ENCODE results near the gene TSEN54. TPM values are rescaled to one million over a fixed set of nuclear protein-coding genes. Genes with fewer than 3 reads are reported as not detected.
"Not testable (repeated sequence)": the region's sequence is repeated elsewhere in the genome, so short reads cannot be mapped to it uniquely, and the experiment has no call there.

Gene TSEN54
- polyA plus RNA-seq, 1 of the 3 experiments (the other 2 are of a cell fraction), result 29.8 TPM

DNA sequence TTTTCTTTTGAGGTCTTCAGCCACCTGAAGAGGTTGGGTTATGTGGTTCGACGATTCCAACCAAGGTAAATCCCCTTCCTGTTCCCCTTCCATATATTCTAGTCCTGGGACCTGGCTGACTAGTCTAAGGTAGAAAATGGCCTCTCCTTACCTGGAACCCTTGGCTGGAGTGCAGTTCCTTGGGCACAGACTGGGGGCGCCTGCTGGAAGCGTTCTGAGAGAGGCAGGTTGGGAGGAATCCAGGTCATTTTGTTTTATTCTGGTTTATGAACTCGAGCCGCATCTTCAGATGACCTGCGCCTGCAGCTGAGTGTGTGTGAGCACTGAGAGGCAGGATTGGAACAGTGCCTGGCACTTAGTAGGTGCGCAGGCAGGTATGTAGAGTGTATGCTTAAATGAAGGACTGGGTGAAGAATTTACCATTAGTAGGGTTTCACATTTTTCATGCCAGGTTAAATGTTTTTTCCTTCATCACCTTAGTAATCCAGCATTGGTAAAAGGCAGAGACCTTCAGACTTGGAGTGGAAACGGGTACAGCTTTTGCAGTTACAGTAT lies 2.7 kb downstream of the TSEN54 start:
- H3K36me3 ChIP-seq (replicated peaks in 1 of 2; ENCODE audit: control insufficient read depth in 1 of 2, insufficient read depth in 2 of 2, low read length in 1 of 2), result peaks cover 13 to 19% of the 10 kb centered on the region in 2 experiments
- H3K4me1 ChIP-seq (ENCODE audit: control insufficient read depth in 1 of 2, insufficient read depth in 2 of 2, low read depth in 1 of 2, low read length in 1 of 2), result peaks cover 0 to 18% of the 10 kb centered on the region in 2 experiments; a peak in 1 of 4 replicates
- no peak overlapping the region for H3K4me3 ChIP-seq (ENCODE audit: low read depth in 2 of 2, low read length in 1 of 2)
- H3K9me3 ChIP-seq, result no peaks in the 10 kb centered on the region
- ChIA-PET POLR2A (no interaction called here), CTCF (interaction anchor here (0.7 to 4.2 kb wide), 13 partner anchors 16 to 774 kb away, joined by 3 to 37 read pairs (median 3); partner anchors contain the start of genes MIF4GD and SMIM5)
- peaks cover 11% of the 10 kb centered on the region for H4K20me1 ChIP-seq (ENCODE audit: insufficient read depth)
- no peak for DNase-seq
- no peak overlapping the region for H3K27ac ChIP-seq (ENCODE audit: low read depth in 2 of 2, low read length in 1 of 2)
- no peaks in the 10 kb centered on the region for H3K9me2 ChIP-seq
- no peaks in the 10 kb centered on the region for H3K27me3 ChIP-seq (ENCODE audit: insufficient read depth)
- no peak overlapping the region for H2AFZ ChIP-seq (ENCODE audit: low read depth)
- no peak overlapping the region for H3K9ac ChIP-seq
- H3F3A ChIP-seq (replicated peaks; ENCODE audit: insufficient read depth), result peaks cover 7% of the 10 kb centered on the region
- no peak for TF ChIP-seq ZBTB33 (IDR thresholded peaks at IDR 0.05; ENCODE audit: borderline replicate concordance, low read depth)
- no peak for TF ChIP-seq RCOR1 (IDR thresholded peaks at IDR 0.05; ENCODE audit: low read length)
- TF ChIP-seq CHD2 (IDR thresholded peaks at IDR 0.05; ENCODE audit: low read length, partially characterized antibody), result no peak
- no peak for TF ChIP-seq GABPA (IDR thresholded peaks at IDR 0.05; ENCODE audit: low read depth)
- no peak for TF ChIP-seq IRF3 (IDR thresholded peaks at IDR 0.05; ENCODE audit: low read depth, low read length)
- no peak for TF ChIP-seq RXRA (IDR thresholded peaks at IDR 0.05; ENCODE audit: borderline replicate concordance, low read depth)
- no peak for TF ChIP-seq REST (IDR thresholded peaks at IDR 0.05; ENCODE audit: low read depth, low read length)
- TF ChIP-seq SIN3A (IDR thresholded peaks at IDR 0.05; ENCODE audit: borderline replicate concordance, low read depth, low read length), result no peak
- TF ChIP-seq POLR2AphosphoS5 (IDR thresholded peaks at IDR 0.05; ENCODE audit: low read depth, low read length), result no peak
- H3K4me2 ChIP-seq, result no peak overlapping the region
- WGBS (ENCODE audit: low lambda C conversion rate), result 94% methylated on average over 9 of the region's 9 CpGs
- H3K79me2 ChIP-seq (ENCODE audit: insufficient read depth), result peaks cover 11% of the 10 kb centered on the region; the same call in 1 of the 2 replicates

DNA sequence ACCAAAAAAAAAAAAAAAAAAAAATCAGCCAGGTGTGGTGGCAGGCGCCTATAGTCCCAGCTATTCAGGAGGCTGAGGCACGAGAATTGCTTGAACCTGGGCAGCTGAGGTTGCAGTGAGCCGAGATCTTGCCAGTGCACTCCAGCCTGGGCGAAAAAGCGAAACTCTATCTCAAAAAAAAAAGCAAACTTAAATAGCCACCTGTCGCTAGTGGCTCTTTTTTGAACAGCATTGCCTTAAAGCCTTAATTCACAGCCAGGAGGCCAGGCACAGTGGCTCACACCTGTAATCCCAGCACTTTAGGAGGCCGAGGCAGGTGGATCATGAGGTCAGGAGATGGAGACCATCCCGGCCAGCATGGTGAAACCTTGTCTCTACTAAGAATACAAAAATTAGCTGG lies 4.1 kb downstream of the TSEN54 start:
- WGBS (ENCODE audit: low lambda C conversion rate), result 95% methylated on average over 8 of the region's 8 CpGs
- H3K9ac ChIP-seq; H3K79me2 ChIP-seq (ENCODE audit: insufficient read depth); H3K9me3 ChIP-seq; H2AFZ ChIP-seq (ENCODE audit: low read depth); H3F3A ChIP-seq (replicated peaks; ENCODE audit: insufficient read depth); H3K4me2 ChIP-seq; H3K9me2 ChIP-seq; H3K4me3 ChIP-seq (ENCODE audit: low read depth in 2 of 2, low read length in 1 of 2); H3K27ac ChIP-seq (ENCODE audit: low read depth in 2 of 2, low read length in 1 of 2); POLR2A ChIA-PET; H3K27me3 ChIP-seq (ENCODE audit: insufficient read depth); DNase-seq: not testable (repeated sequence)
- Histone ChIP-seq H4K20me1 (ENCODE audit: insufficient read depth) (peaks cover 13% of the 10 kb centered on the region; the same call in 1 of the 2 replicates), H3K4me1 (ENCODE audit: control insufficient read depth in 1 of 2, insufficient read depth in 2 of 2, low read depth in 1 of 2, low read length in 1 of 2) (peaks cover 0 to 18% of the 10 kb centered on the region in 2 experiments; a peak in 1 of 4 replicates), H3K36me3 (replicated peaks in 1 of 2; ENCODE audit: control insufficient read depth in 1 of 2, insufficient read depth in 2 of 2, low read length in 1 of 2) (peaks cover 13 to 19% of the 10 kb centered on the region in 2 experiments)
- CTCF ChIA-PET, result interaction anchor here (1.3 to 4.0 kb wide), 4 partner anchors 112 to 250 kb away, joined by 3 to 13 read pairs (median 8); partner anchors contain the start of gene MIF4GD
